ENCODE data around the gene MTHFR.

Gene MTHFR

DNA sequence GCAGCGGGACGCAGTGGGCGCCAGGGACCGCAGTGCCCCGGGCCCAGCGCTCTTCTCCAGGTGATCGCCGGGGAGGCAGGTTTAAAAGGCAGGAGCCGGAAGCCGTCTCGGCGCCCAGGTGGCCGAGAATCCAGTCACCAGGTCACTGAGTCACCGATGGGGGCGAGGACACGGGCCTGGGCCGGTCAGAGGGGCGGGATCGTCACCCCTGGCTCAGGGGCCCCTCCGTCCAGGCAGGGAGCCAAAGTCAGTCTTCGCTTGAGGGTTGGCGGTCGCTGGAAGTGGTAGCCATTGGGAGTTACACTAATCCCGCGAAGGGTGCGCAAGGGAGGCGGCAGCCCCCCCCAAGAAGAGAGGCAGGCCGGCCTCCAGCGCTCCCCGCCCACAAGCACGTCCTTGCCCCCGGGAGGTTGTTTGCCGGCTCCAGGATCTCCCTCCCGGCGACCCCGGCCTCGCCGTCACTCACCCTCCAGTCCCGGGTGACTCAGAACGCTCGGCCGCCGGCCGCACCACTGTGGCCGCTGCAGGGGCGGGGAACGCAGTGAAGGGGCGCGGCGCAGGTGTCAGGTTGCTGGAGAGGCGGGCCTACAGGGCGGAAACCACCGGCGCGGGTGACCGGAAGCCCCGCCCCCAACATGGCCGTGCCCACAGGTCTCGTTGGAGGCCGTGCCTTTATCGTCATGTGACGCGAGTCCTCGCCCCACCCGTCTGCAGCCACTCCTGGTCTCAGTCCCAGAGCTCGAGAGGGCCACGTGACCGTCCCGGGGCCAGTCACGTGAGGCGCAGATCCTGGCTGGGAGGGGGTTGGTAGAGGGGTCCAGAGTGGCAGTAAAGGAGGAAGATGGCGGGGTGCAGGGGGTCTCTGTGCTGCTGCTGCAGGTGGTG is at the start of gene MTHFR, which contains the start of gene CLCN6:
TSS of gene MTHFR (minus strand) at position 543 of the 885 bp plus-strand sequence. CDS start 2,848 bp downstream, outside the sequence.
TSS of gene CLCN6 (plus strand) at position 770 of the 885 bp plus-strand sequence. CDS start at position 842, 72 bp downstream.
- TF ChIP-seq EP300 (IDR thresholded peaks at IDR 0.05; ENCODE audit: borderline replicate concordance) (no peak; the same call in 1 of the 2 replicates), YY1 (IDR thresholded peaks at IDR 0.05; ENCODE audit: low read depth) (peak; percentile 92), CEBPB (IDR thresholded peaks at IDR 0.05) (no peak), RAD21 (IDR thresholded peaks at IDR 0.05; ENCODE audit: low read depth) (no peak; the same call in 1 of the 2 replicates), ZBTB7A (IDR thresholded peaks at IDR 0.05; ENCODE audit: low read depth) (peak; percentile 83), NFIC (IDR thresholded peaks at IDR 0.05) (peak; percentile 70), FOXM1 (IDR thresholded peaks at IDR 0.05; ENCODE audit: borderline replicate concordance, low read depth) (no peak), TEAD4 (IDR thresholded peaks at IDR 0.05) (peak; percentile 73), TAF1 (IDR thresholded peaks at IDR 0.05; ENCODE audit: low read depth) (peak; percentile 66; the same call in 1 of the 2 replicates), TCF12 (IDR thresholded peaks at IDR 0.05; ENCODE audit: low read depth) (peak; percentile 66), CREB1 (IDR thresholded peaks at IDR 0.05; ENCODE audit: low read depth) (peak; percentile 80), EGR1 (IDR thresholded peaks at IDR 0.05) (no peak), MAX (IDR thresholded peaks at IDR 0.05) (peak; percentile 72)
- TF ChIP-seq, protein P1, sequence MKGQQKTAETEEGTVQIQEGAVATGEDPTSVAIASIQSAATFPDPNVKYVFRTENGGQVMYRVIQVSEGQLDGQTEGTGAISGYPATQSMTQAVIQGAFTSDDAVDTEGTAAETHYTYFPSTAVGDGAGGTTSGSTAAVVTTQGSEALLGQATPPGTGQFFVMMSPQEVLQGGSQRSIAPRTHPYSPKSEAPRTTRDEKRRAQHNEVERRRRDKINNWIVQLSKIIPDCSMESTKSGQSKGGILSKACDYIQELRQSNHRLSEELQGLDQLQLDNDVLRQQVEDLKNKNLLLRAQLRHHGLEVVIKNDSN (IDR thresholded peaks at IDR 0.05), result peak; percentile 100
- TF ChIP-seq, protein P2, sequence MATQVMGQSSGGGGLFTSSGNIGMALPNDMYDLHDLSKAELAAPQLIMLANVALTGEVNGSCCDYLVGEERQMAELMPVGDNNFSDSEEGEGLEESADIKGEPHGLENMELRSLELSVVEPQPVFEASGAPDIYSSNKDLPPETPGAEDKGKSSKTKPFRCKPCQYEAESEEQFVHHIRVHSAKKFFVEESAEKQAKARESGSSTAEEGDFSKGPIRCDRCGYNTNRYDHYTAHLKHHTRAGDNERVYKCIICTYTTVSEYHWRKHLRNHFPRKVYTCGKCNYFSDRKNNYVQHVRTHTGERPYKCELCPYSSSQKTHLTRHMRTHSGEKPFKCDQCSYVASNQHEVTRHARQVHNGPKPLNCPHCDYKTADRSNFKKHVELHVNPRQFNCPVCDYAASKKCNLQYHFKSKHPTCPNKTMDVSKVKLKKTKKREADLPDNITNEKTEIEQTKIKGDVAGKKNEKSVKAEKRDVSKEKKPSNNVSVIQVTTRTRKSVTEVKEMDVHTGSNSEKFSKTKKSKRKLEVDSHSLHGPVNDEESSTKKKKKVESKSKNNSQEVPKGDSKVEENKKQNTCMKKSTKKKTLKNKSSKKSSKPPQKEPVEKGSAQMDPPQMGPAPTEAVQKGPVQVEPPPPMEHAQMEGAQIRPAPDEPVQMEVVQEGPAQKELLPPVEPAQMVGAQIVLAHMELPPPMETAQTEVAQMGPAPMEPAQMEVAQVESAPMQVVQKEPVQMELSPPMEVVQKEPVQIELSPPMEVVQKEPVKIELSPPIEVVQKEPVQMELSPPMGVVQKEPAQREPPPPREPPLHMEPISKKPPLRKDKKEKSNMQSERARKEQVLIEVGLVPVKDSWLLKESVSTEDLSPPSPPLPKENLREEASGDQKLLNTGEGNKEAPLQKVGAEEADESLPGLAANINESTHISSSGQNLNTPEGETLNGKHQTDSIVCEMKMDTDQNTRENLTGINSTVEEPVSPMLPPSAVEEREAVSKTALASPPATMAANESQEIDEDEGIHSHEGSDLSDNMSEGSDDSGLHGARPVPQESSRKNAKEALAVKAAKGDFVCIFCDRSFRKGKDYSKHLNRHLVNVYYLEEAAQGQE (IDR thresholded peaks at IDR 0.05; ENCODE audit: low read depth), result no peak

- no peak for TF ChIP-seq CREB1 (IDR thresholded peaks at IDR 0.05; ENCODE audit: low read depth)
- no peak for TF ChIP-seq CEBPB (IDR thresholded peaks at IDR 0.05)
- no peak for TF ChIP-seq TCF12 (IDR thresholded peaks at IDR 0.05; ENCODE audit: low read depth)
- no peak for TF ChIP-seq YY1 (IDR thresholded peaks at IDR 0.05; ENCODE audit: low read depth)
- TF ChIP-seq ZBTB7A (IDR thresholded peaks at IDR 0.05; ENCODE audit: low read depth), result no peak
- TF ChIP-seq, protein P1 (IDR thresholded peaks at IDR 0.05), result no peak
Observed at GRCh38 chr1:11855430-11855829, 49.7 kb upstream of the MTHFR start.

GRCh38 chr1:11854519-11854918 is 48.8 kb upstream of the MTHFR start:
- TF ChIP-seq EP300 (IDR thresholded peaks at IDR 0.05; ENCODE audit: borderline replicate concordance) (no peak), YY1 (IDR thresholded peaks at IDR 0.05; ENCODE audit: low read depth) (no peak), FOXM1 (IDR thresholded peaks at IDR 0.05; ENCODE audit: borderline replicate concordance, low read depth) (no peak), TEAD4 (IDR thresholded peaks at IDR 0.05) (no peak), CEBPB (IDR thresholded peaks at IDR 0.05) (no peak), TCF12 (IDR thresholded peaks at IDR 0.05; ENCODE audit: low read depth) (no peak), CREB1 (IDR thresholded peaks at IDR 0.05; ENCODE audit: low read depth) (no peak), MAX (IDR thresholded peaks at IDR 0.05) (no peak), ZBTB7A (IDR thresholded peaks at IDR 0.05; ENCODE audit: low read depth) (no peak), NFIC (IDR thresholded peaks at IDR 0.05) (no peak), RAD21 (IDR thresholded peaks at IDR 0.05; ENCODE audit: low read depth) (no peak), TAF1 (IDR thresholded peaks at IDR 0.05; ENCODE audit: low read depth) (no peak)

DNA sequence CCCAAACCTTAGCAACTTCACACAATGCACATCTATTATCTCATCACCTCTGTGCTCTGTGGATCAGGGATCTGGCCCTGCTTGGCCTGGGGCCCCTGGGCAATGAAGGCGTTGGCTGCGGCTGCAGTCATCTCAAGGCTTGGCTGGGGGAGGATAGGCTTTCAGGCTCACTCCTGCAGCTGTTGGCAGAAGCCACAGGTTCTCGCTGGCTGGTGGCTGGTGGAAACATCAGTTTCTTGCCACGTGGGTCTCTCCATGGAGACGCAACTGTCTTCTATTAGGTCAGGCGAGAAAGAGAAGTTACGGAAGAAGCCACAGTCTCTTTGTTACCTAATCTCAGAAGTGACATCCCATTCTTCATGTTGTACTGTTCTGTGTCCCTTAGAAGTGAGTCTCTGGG is 45.4 kb upstream of the MTHFR start:
- TF ChIP-seq RAD21 (IDR thresholded peaks at IDR 0.05; ENCODE audit: low read depth), result no peak
- TF ChIP-seq TEAD4 (IDR thresholded peaks at IDR 0.05), result no peak
- no peak for TF ChIP-seq TAF1 (IDR thresholded peaks at IDR 0.05; ENCODE audit: low read depth)
- no peak for TF ChIP-seq FOXM1 (IDR thresholded peaks at IDR 0.05; ENCODE audit: borderline replicate concordance, low read depth)
- TF ChIP-seq, protein P1 (IDR thresholded peaks at IDR 0.05), result no peak
- TF ChIP-seq, protein P2 (IDR thresholded peaks at IDR 0.05; ENCODE audit: low read depth), result no peak
- no peak for TF ChIP-seq EP300 (IDR thresholded peaks at IDR 0.05; ENCODE audit: borderline replicate concordance)
- no peak for TF ChIP-seq TCF12 (IDR thresholded peaks at IDR 0.05; ENCODE audit: low read depth)
- TF ChIP-seq CREB1 (IDR thresholded peaks at IDR 0.05; ENCODE audit: low read depth), result no peak
- no peak for TF ChIP-seq YY1 (IDR thresholded peaks at IDR 0.05; ENCODE audit: low read depth)
- TF ChIP-seq EGR1 (IDR thresholded peaks at IDR 0.05), result no peak
- no peak for TF ChIP-seq MAX (IDR thresholded peaks at IDR 0.05)
- TF ChIP-seq NFIC (IDR thresholded peaks at IDR 0.05), result no peak
- no peak for TF ChIP-seq CEBPB (IDR thresholded peaks at IDR 0.05)
- no peak for TF ChIP-seq ZBTB7A (IDR thresholded peaks at IDR 0.05; ENCODE audit: low read depth)
